T-helper 2 cell (primary cell): ENCODE results near the gene LAIR1.

Experiments
- DNase-seq, 5 experiments: peaks; one replicate each; pipeline versions ENCODE4 v3.0.0 to v3.0.0-alpha.2; 2012 to 2022

The LAIR1 gene

GRCh38 chr19:54317108-54317964, 47.4 kb downstream of the LAIR1 start:
- DNase-seq: no peak

DNA sequence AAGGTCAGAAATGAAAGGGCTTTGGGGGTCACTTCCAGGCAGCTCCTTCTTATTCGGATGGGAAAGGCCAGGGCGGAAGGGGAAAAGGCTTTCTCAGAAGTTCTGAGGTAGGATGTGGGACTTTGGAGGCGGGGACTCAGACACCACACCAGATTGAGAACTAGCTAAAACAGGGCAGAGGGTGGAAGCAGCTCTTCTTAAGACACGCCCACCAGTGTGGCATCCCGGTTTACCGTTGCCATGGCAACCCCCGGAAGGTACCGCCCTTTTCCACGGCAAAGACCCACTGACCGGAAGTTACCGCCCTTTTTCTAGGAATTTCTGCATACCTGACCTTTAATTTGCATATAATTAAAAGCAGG, 48.0 kb downstream of the LAIR1 start:
- peak in 1 of 5 experiments; percentile 16 for DNase-seq

GRCh38 chr19:54315956-54316355, 48.8 kb downstream of the LAIR1 start:
- DNase-seq: no peak

DNA sequence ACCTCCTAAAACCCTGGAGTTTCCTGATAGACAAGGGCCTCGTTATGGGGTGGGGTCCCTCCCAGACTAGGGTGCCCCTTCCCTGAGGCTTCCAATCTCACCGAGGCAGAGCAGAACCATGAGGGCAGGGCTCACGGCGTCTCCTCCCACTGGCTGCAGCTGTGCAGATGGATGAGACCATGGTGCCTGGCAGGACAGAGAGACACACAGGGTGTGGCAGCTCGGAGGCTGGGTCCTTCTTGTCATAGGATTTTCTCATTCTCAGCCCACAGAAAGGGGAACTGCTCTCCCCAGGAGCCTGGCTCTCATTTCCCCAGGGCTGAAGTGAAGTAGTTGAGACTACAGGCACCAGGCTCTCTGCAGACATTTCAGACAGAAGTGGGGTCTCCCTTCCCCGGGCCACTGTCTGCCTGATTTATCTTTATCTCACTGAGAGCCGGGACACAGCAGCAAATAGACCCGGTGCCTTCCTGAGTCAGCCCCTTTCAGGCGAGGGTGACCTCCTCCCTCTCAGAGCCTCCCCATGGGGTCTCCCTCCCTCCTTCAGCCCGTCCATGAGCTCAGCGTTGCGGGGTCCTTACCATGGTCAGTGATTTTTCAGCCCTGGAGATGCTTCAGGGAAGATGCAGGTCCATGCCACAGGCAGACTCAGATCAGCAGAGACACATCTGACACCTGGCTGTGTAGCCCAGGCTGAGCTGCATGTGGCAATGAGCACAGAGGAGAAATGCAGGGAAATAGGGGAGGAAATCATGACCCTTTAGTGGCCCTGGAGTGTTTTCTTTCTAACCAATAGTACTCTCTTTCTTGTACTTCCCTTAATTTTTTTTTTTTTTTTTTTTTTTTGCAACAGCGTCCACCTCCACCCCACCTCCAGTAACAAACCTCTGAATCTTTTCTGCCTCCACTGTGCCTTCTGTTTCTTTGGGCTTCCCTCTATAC, 52.0 kb downstream of the LAIR1 start, which contains the start of gene LILRA5:
TSS of gene LILRA5 (minus strand) at position 731 of the 942 bp plus-strand sequence. CDS start at position 584, 147 bp downstream.
- no peak for DNase-seq

- DNase-seq: no peak
Observed at GRCh38 chr19:54312011-54312410, 52.7 kb downstream of the LAIR1 start.

GRCh38 chr19:54311486-54311885, 53.2 kb downstream of the LAIR1 start:
- DNase-seq: no peak

- DNase-seq: no peak
Observed at GRCh38 chr19:54310543-54310942, 54.2 kb downstream of the LAIR1 start.

DNA sequence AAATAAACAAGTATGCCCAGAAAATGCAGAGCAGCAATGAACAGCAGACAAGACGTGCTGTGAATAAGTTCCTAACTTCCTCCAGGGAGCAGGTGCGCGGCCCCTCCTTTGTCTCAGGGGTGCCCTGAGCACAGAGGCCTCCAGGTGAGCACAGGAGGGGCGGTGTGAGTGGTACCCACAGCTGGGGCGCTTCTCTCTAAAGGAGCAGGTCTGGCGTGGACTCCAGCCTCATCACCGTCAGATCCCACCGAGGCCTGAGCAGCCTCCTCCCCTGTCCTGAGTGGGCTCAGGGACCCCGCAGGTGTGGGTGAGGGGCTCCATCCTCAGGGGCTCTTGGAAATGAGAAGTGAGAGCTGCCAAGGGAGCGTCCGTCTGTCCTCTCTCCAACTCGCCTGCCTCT, 54.9 kb downstream of the LAIR1 start:
- no peak for DNase-seq

DNA sequence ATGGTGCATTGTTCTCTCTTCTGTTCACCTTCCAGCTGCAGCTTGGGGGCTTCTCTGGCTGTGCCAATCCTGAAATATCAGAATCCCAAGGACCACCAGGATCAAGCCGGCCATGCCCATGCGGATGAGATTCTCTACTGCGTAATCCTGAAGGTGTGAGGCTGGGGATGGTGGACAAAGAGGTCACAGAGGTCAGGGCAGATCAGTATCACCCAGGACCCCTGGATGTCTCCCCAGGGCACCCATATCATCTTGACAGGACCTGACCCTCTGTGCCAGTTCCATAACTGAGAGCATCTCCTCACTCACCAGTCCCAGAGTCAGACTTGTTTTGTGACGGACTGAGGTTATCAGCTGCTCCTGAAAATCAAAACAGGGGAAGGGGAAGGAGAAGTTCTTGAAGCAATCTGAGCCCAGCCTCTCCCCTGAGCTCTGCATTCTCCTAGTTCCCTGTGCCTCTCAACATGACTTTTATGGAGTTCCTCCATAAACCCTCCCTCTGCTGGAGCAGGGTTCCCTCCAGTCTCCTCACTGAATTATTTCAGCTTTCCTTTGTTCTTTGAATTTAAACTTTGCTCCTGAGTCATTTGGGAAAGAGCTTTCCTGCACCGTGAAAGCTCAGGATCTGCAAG, 57.2 kb downstream of the LAIR1 start:
- DNase-seq: no peak

- DNase-seq: no peak
Observed at GRCh38 chr19:54305141-54305540, 59.6 kb downstream of the LAIR1 start.

- DNase-seq: no peak
Observed at GRCh38 chr19:54302257-54302656, 62.5 kb downstream of the LAIR1 start.
